ENCODE measurements around the gene GIPC2.
"Not testable (repeated sequence)": the region's sequence is repeated elsewhere in the genome, so short reads cannot be mapped to it uniquely, and the experiment has no call there.

Gene GIPC2

GRCh38 chr1:78101051-78101450 is 55.3 kb downstream of the GIPC2 start:
- DNase-seq = no peak

DNA sequence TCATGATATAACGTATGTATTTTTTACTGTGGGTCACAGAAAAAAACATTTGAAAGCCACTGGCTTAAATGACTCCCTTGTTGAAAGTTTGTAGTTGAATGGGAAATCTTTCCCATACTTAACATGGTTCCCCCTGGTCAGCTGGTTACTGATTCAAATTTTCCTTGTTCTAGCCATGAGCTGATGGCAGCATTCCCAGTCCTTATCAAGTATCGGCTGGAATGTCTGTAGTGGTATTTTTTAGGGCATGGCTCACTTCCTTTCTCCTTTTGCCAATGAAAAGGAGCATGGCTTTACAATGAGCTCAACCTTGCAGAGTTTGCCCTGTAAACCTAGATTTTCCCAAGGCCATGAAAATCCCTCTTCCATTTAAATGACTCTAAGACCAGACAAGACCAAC is 55.7 kb downstream of the GIPC2 start:
- no peak for DNase-seq

- DNase-seq = no peak
These were observed 56.3 kb downstream of the GIPC2 start for GRCh38 chr1:78102082-78102481.

- DNase-seq = no peak
These were observed 57.1 kb downstream of the GIPC2 start for GRCh38 chr1:78102916-78103315.

- no peak for DNase-seq
These were observed 58.6 kb downstream of the GIPC2 start for GRCh38 chr1:78104322-78104721.

GRCh38 chr1:78109659-78110058 is 63.9 kb downstream of the GIPC2 start:
- not testable (repeated sequence) for DNase-seq

GRCh38 chr1:78113156-78113916 is 67.6 kb downstream of the GIPC2 start:
- no peak for DNase-seq

DNA sequence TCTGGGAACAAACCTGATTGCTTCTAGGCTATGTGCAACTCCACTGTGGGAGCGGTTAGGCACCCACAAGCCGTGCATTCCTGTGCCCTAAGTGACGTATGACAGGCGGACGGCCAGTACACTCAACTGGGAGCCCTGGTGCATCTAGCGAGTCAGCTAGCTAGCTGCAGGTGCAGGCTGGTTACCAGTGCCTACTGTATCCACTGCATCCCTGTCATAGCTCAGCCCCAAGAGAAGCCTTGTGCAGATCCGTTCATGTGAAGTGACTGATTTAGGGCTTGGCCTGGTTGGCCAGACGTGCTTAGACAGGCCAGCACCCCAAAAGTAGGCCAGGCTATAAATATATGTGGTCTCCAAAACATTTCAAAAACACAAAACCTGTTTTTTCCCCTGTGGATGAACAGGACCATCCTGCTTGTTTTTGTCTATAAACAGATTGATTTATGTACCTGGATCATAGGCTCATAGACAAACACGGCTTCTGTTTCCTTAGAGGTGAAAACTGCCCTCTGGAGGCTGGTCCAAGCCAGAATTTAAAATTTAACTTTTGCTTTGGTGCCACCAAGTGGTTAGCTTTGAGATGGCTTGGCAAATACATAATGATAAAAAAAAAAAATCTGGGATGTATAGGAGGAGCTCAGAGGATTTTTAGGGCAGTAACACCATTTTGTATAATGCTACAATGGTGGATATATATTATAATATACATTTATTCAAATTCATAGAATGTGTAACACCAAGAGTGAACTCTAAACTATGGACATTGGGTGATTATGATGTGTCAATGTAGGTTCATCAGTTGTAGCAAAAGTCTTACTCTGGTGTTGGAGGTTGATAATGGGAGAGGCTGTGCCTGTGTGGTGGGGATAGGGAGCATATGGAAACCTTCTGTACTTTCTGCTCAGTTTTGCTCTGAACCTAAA is 68.5 kb downstream of the GIPC2 start:
- DNase-seq = peak; percentile 50 to 72

- not testable (repeated sequence) for DNase-seq
These were observed 74.7 kb downstream of the GIPC2 start for GRCh38 chr1:78120485-78120884.

- DNase-seq = no peak
These were observed 75.9 kb downstream of the GIPC2 start for GRCh38 chr1:78121710-78122109.

DNA sequence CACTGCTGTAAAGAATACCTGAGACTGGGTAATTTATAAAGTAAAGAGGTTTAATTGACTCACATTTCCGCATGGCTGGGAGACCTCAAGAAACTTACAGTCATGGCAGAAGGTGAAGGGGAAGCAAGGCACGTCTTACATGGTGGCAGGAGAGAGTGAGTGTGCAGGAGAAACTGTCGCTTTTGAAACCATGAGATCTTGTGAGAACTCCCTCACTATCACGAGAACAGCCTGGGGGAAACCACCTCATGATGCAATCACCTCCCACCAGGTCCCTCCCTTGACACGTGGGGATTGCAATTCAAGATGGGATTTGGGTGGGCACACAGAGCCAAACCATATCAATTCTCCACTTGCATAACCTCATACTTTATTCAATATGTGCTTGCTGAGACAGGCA is 76.6 kb downstream of the GIPC2 start:
- no peak for DNase-seq

GRCh38 chr1:78126506-78126905 is 80.7 kb downstream of the GIPC2 start:
- no peak for DNase-seq

- no peak for DNase-seq
These were observed 86.6 kb downstream of the GIPC2 start for GRCh38 chr1:78132174-78132947.

DNA sequence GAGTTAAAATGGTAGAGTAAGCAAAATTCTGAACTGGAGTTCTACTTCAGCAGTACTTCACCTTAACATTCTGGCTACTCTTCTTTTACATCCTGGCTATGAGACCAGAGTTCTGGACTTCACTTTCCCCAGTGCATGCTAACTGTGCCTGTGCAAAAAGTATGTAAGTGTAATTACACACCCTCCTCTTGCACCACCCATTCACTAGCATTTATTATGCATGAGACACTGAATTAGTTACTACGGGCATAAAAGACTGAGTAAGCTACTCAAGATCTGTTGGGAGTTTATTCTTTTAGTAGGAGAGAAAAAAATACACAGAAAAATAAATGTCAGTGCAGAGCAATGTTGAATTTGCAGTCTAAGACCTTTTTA is 87.2 kb downstream of the GIPC2 start:
- DNase-seq = no peak

GRCh38 chr1:78136680-78137079 is 90.9 kb downstream of the GIPC2 start:
- no peak for DNase-seq

DNA sequence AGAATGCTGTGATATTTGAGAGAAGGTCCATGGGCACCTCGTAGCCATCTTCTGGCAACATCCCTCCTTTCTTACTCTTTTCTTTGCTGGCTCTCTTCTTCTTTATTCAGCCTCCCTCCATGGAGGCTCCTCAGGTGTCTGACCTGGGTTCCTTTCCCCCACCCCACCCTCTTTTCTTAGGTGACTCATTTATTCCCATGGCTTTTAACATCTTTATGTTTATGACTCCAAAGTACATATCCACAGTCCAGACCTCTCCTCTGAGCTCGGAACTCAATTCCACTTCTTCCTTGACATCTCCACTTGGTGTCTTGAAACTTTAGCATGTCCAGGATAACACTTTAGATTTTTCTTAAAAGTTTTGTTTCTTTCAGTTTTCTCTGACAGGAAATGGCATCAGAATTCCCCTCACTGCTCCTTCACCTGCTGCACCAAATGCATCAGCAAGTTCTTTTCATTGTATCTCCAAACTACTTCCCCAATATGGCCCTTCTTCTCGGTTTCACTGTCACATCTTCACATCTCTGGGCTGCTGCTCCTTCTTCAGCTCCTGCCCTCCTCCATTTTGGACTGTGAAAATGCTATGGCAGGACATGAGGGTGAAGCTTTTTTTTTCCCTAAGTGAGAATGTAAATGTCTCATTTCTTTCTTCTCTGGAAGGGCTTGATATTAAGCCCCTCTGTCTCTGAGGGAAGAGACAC is 95.9 kb downstream of the GIPC2 start:
- DNase-seq = no peak

DNA sequence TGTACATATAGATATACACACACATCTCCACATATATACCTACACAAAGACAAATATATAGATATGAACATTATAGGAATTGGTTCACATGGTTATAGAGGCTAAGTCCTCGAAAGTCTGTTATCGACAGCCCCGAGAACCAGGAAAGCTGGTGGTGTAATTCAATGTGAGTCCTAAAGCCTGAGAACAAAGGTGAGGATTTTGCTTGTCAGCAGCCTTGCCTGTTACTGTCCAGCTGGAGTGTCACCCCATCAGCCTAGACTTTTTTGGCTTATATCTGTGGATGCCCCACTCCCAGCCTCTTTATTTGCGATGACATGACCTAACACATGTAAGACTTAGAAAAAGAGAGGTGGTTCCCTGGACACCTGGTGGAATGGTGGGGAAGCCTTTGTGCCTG is 97.0 kb downstream of the GIPC2 start:
- DNase-seq = no peak

GRCh38 chr1:78143152-78143551 is 97.4 kb downstream of the GIPC2 start:
- DNase-seq = peak in 1 of 2 donors; percentile 21

- no peak for DNase-seq
These were observed 97.9 kb downstream of the GIPC2 start for GRCh38 chr1:78143673-78144072.

DNA sequence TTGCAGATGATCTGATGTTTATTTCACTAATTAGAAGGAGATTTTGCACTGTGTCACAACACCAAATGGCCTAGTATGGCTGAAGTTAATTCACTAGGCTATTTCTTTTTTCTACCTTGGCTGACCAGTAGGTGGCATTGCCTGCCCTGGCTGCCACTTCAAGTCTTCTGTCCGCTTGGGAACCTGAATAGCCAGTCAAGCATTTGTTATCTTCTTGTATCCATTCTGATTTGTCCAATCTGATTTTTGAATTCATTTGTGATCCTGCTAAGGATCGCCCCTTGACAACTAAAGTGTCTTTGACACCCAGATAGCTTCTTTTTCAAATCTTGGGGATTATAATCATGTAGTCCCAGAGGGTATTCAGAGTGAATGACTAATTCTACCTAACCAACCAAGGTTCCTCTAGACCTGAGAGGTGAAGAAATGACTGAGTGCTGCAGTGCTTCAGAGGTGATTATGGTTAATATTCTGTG is 99.4 kb downstream of the GIPC2 start:
- peak; percentile 21 to 43 for DNase-seq

DNA sequence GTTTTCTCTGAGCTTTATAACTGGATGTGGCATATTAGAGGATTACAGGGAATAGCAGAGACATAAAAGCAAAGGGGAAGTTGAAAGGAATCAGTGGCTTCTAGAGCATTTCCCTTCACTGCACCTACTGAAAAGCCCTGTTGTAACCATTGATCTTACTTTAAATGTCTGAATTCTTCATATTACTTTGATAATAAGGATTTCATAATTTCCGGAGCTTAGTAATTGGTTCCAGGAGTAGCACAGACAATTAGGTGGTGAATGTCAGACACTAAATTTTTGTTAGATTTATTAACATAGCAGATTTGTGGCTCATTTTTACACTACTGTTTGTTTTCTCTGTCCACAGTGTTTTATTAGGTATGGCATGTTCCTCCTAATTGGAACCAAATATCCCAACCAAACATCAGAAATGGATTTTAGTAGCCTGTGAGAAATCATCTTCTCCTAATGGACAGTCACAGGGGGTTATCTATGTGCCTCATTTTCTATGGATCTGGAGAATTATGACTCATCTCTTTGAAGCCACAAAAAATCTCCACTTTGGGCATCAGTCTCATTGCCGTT is 100.5 kb downstream of the GIPC2 start:
- no peak for DNase-seq

- no peak for DNase-seq
These were observed 101.3 kb downstream of the GIPC2 start for GRCh38 chr1:78147031-78147430.

Data from CD4-positive, alpha-beta T cell treated with Interleukin-1 beta for 1 hour (primary cell).